GM21367 (cell line): Measurements from ENCODE around the gene ADIPOR1.

ENCODE experiments used
- ATAC-seq: cut with Tn5 transposase; IDR thresholded peaks from one replicate; pipeline ENCODE4 v1.9.1; 2021; ENCODE audit not compliant: unreplicated experiment

ADIPOR1 gene

GRCh38 chr1:202974856-202975255, 16.7 kb upstream of the ADIPOR1 start:
- no peak for ATAC-seq

GRCh38 chr1:202972046-202972445, 13.9 kb upstream of the ADIPOR1 start:
- ATAC-seq = no peak

DNA sequence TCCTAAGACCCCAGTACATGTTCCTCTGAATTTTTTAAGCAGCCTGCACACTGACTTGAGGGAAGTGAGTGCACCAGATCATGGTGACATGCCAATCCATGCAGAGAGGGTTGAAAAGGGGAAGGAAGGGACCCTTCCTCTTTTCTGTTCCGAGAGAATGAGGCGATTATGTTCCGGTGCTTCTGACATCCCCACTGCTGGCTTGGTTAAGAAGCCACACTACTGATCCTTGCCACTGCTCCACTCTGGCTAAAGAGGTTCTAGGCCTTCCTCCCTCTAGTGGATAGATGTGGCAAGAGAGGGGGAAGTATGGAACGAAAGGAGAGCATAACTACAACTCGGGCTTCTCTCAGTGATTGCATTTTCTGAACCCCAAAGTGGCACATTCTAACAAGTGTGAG, 10.8 kb upstream of the ADIPOR1 start:
- ATAC-seq = peak; percentile 56

- no peak for ATAC-seq
Observed at GRCh38 chr1:202968351-202968750, 10.2 kb upstream of the ADIPOR1 start.

DNA sequence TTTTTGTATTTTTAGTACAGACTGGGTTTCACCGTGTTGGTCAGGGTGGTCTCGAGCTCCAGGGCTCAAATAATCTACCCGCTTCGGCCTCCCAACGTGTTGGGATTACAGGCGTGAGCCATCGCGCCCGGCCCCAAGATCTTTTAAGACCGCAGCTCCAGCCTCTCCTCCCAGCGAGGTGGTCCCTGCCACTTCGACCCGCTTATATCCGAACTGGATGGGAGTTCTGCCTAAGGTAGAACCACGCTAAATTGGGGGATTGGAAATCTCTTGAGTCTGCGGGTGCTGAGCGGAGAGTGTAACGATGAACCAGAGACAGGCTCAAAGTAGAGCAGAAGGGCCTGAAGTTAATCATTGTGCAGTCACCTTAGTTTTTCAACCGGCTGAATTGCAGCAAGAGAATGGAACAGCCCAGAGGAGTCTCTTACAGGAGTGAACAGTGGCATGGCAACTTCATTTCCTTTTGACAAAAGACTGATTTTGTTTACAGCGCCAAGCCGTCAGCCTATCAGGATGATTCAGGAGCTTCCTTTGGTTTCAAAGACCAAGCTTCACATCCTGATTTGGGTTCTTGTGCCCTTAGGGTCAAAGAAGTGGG, 9.7 kb upstream of the ADIPOR1 start:
- no peak for ATAC-seq

- ATAC-seq = no peak
Observed at GRCh38 chr1:202966006-202966898, 8.1 kb upstream of the ADIPOR1 start.

DNA sequence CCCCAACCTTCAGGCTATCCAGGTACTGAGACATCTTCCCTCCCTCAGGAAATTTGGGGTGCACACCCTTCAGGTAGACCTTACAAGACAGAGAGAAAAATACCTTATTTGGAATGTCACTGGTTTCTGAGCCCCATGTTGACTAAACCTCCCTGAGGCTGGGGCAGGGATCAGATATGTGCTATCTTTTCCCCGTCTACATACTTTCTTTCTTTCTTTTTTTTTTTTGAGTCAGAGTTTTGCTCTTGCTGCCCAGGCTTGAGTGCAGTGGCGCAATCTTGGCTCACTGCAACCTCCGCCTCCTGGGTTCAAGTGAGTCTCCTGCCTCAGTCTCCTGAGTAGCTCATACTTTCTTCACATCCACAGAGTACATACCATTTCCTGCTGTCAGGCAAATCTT, 7.3 kb upstream of the ADIPOR1 start:
- ATAC-seq = no peak

DNA sequence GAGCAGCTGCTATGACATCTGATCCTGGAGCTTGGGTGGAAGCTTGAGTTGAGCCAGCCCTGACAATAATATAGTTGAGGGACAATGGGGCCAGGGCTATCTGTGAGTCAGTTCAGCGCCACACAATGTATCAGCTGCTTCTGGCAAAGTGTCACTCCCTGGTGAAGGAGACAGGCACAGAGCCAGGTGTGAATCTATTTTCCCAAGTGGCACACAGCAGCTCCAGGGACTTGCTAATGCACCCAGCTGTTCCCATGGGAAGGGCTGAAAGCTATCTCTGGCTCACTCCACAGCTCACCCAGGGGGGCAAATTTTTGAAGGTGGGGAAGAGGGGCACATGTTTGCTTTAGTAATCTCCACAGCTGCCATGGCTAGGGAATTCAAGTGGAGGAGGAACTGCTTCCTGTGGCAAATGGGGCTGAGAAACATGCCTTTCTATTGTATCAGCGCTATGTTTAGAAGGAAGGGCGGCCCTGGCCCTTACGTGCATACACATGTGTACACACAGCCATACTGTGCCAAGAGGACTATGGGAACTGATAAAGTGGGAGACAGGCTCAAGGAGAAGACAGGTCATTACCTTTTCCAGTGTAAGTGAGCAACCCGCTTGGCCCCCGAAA, 6.8 kb upstream of the ADIPOR1 start:
- ATAC-seq = no peak

DNA sequence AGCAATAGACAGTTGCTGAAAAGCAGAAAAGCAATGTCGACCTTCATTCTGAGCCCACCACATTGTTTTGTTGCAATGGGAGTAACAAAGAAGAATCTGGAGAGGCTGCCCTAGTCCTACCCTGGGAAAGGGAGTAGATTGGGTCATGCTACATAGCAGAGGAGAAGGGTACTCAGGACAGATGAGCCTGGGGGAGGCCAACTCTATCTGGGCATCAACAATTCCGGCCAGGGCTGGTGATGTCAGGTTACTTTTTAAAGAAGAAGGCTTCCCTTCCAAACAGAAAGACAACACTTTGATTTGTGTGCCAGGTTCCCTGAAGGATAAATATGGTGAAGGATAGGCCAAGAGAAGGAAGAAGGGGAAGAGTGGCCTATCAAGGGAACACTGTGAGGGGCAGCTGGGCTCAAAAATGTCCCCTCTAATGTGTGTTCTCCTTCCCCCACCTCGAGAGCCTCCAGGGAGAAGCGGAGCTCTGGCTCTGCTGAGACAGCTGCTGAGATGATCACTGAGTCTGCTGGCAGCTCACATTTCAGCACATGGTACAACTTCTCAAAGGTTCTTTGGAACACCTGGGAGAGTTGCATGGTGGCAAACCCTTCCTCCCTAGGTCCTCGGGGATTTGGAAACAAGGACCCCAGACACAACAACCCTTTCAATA, 3.2 kb upstream of the ADIPOR1 start:
- ATAC-seq = no peak

DNA sequence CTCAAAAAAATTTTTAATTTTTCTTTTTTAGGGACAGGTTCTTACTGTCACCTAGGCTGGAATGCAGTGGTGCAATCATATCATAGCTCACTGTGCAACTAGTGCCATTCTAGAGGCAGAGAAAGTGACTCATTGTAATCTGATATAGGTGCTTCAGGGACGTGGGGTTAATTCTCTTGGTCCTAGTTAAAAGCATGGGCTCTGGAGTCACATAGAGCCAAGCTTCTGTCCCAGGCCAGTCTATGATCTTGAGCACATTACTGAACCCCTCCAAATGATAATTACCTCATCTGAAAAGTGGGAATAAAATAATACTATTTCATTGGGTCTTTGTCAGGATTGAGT, 1.1 kb upstream of the ADIPOR1 start:
- ATAC-seq = no peak

DNA sequence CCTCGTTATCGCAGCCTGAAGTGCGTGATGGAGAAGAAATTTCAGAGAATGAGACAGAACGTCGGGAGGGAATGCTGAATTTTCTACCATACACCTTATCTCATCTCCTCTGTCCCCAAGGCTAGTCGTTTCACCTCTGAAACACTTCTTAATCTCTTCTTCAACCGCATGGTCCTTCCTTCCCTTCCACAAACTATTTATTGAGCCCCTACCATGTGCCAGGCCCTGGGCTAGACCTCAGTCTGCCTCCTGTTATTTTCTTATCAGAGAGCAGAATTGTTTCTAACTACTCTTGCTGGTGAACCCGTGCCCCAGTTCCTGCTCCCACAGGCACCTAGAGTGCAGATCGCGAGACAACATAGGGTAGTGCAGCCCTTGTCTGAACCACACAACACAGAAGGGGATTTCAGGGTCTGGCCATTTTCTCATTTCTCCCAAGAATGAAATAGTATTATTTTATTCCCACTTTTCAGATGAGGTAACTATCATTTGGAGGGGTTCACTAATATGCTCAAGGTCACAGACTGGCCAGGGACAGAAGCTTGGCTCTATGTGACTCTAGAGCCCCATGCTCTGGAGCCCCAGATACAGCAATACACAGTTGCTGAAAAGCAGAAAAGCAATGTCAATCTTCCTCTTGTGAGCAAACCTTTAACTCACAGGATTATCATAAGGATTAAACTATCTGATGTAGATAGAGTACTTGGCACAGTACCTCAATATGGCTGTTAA, 598 bp upstream of the ADIPOR1 start:
- ATAC-seq = no peak

DNA sequence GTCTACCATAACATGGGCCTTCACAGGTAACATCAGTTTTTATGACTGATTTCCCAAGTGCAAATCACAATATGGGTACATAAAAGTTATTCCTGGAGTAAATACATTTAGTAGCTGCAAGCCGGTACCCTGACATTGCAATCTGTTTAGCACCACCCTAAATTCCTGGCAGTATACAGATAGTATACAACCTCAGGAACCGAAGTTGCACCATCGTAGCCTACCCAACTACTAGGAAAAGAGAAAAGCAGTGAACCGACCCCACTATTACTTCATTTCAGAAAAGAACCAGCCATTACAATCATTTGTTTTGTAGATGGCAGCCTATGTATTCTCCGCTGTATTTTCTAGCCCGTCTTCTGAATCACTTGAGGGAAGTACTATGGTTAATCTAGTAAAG, 1.1 kb downstream of the ADIPOR1 start:
- no peak for ATAC-seq

DNA sequence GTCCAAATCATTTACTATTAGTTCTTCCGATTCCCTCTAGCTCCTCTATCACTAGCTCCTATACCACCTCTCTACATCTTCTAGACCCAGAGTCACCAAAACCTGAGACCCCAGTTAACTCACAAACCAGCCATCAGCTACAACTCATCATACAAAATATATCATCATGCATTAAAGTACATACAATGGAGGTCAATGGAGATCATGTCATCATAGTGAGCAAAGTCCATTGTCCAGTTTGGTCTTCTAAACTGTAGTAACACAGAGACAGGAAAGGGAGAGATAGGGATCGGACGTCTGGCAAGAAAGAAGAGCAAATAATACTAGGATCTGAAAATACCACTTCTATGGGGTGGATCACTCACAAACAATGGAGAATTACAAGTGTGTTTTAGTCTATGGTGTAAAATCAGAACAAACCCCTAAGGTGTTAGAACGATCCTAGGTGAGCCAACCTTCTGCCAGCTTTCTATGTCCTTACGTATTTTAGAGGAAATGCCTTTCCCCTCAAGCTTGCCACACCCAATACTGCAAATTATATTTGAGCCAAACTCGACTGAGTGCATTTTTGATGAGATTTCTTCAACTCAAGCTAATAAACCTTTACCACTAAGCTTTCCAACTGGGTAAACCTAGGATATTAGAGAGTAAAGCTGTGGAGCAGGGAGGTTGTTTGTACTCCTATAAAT, 3.9 kb downstream of the ADIPOR1 start:
- no peak for ATAC-seq

DNA sequence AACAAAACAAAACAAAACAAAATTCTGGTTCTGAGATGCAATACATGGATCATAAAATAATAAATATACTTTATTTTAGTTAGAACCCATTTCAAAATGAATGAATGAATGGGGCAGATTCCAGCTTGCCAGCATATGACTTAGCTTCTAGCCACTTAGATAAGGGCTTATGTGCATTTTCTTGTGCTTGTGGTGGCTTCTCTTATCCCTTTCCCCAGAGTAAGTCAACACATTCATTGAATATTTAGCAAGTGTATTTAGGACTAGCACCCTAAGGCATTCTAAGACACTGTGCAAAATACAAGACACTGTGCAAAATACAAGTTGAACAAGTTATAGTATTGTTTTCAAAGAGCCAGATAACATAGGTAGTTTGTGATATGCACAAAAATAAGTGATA, 4.7 kb downstream of the ADIPOR1 start:
- no peak for ATAC-seq

GRCh38 chr1:202952818-202953217, 5.3 kb downstream of the ADIPOR1 start:
- ATAC-seq = no peak

DNA sequence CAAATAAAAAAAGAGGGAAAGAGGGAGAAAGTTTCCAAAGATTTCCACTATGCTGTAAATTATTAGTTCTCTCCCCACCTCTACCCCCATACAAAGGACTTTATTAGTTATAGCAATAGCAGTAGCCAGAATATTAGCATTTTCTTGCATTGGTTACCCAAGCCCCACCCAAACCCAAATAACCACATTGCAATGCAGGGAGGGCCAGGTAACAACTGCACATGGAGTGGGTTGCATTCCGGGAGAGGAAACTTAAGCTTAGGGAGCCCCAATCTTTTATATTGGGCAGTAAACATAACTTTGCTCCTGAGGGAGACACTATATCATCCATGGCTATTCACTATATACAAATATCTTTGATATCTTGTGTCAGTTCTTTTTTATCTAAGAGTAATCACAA, 6.0 kb downstream of the ADIPOR1 start:
- ATAC-seq = no peak

DNA sequence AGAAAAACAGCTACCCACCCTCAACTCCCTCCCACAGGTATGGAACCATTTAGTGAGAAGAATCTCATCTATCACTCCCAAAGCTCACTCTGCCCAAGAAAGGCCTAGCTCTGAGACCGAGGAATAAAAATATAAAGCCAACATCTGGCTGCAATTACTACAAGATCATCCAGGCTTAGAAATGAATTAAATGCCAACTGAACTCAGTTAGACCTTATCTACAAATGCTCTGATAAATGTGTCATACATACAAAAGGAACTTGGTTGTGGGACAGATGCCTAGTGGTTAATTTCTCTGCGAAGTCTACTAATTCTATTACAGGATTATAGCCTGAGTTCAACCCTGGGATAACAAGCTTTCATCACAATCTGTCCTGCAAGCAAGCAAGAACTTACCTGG, 6.7 kb downstream of the ADIPOR1 start:
- no peak for ATAC-seq

- ATAC-seq = no peak
Observed at GRCh38 chr1:202945483-202945882, 12.6 kb downstream of the ADIPOR1 start.

GRCh38 chr1:202944438-202944921, 13.6 kb downstream of the ADIPOR1 start:
- no peak for ATAC-seq

- ATAC-seq = no peak
Observed at GRCh38 chr1:202942426-202942825, 15.7 kb downstream of the ADIPOR1 start.
